GM19043 (cell line): ENCODE data around the gene PIK3C3.
"Not testable (repeated sequence)": the region's sequence is repeated elsewhere in the genome, so short reads cannot be mapped to it uniquely, and the experiment has no call there.

Experiments used
- ATAC-seq: cut with Tn5 transposase; IDR thresholded peaks from one replicate; pipeline ENCODE4 v1.9.1; 2021; ENCODE audit warnings: low read depth; ENCODE audit not compliant: unreplicated experiment

The PIK3C3 gene

DNA sequence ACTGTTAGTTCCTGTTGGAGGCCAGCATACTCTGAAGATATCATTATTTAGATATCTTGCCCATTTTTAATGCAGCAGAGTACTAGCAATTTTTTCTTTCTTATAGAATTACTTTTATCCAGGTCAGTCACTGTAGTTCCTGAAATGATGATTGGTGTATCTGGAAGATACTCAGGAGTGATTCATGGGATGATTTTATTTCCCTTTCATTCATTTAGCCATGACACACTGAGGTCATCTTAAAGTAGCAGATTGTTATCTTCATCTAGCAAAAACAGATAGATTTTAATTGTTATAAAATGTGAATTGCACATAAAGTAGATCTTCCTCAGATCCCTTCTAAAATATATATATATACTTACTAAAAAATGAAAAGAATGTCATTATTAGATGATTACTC, 109.1 kb downstream of the PIK3C3 start:
- ATAC-seq: no peak

DNA sequence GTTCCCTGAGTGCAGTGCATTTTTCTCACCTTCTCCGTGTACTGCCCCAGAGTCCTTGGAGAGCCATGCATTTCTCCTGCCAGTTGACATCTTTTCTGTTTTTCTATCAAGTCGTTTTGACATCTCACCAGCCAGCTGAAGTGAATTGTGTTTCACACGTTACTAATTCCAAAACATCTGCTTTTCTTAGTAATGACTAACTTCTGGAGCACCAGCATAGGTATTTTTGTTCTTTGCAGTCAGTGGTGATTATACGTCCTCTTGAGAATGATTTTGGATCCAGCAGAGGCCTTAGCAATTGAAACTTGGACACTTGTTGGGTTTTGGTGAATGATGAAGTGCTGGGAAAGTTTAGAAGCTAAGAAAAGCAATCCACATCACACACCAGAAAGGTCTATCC, 112.5 kb downstream of the PIK3C3 start:
- ATAC-seq: no peak

DNA sequence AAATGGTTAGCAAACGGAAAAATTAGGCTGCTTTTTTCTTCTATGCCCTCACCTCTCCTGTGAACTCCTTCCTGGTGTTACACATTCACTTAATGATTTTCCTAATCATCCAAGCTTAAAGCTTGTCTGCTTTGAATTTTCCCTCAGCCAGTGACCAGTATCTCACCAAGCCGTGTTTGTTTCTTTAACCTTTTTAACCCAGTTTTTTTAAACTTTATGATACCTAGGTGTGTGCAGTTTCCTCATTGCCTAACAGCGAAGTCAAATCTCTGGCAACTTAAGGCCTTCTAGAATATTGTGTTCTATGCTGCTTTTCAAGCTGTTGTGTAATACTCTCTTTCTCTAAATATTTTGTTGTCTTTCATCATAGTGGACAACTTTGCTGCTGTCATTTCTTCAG, 113.0 kb downstream of the PIK3C3 start:
- ATAC-seq: no peak

DNA sequence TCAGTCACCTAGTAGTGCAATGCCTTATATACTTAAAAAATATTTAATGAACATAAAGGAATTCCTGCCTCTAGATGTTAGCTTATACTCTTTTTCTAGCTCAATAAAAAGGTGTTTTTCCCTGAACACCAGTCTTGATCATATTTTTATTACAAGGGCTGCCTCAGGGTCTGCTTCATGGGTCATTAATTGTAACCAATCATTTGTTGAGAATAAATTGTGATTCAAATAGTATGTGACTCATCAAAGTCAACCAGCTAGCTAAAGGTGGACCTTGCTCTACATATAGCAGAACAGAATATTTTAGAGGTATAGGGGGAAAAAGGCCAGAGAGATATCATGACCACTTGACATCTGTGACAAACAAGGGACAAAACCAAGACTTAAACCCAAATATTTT, 114.0 kb downstream of the PIK3C3 start:
- ATAC-seq: no peak

DNA sequence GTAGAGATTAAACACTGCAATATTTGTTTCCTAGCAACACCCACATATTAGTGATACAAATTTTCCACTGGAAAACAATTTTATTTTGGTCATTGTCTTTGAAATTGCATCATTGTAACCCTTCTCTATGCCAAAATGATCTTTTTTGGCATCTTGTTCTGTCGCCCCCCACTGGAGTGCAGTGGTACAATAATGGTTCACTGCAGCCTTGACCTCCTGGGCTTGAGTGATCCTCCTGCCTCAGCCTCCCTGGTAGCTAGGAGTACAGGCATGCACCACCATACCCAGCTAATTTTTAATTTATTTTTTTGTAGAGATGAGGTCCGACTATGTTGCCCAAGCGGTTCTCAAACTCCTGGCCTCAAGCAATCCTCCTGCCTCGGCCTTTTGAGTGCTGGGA, 117.4 kb downstream of the PIK3C3 start:
- ATAC-seq: no peak

DNA sequence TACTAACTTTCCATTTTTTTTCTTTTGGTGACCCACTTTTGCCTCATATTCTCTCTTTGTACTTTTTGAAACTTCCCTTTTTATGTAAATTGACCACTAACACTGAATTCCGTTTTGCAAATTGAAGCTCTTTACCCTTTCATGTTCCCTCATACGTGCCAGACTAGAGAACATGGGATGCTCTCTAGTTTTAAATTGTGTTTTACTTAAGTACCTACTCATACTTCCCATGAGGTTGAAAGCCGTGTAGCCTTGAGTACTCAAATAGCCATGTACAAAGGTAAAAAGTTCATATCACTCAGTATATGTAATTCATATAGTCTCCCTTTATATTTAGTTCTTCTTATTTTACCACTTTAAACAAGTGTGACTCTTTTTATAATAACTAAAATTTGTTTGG, 119.7 kb downstream of the PIK3C3 start:
- no peak for ATAC-seq

DNA sequence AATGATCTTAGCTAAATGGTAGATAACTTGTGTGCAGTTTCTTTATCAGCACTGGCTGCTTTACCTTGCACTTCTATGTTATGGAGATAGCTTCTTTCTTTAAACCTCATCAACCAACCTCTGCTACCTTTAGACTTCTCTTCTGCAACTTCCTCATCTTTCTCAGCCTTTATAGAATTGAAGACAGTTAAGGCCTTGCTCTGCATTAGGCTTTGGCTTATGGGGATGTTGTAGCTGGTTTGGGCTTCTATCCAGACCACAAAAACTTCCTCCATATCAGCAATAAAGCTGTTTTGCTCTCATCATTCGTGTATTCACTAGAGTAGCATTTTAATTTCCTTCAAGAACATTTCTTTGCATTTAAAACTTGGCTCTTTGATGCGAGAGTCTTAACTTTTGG, 123.7 kb downstream of the PIK3C3 start:
- ATAC-seq: no peak

DNA sequence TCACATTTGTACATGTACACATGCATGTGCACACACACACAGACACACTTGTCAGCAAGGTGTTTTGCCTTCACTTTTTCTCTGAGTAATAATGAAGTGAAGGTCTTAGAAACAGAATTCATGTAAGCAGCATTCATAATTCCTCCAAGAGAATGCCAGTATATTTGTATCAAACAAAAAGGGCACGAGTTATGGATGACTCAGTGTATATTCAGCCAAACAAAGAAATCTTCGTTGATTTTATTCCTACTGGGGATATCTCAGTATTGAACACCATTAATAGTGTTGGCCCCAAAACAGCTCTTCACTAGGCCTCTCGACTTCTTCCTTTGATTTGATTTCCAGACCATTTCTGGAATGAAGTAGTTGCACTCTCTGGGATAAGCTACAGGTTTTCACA, 125.3 kb downstream of the PIK3C3 start:
- ATAC-seq: no peak

DNA sequence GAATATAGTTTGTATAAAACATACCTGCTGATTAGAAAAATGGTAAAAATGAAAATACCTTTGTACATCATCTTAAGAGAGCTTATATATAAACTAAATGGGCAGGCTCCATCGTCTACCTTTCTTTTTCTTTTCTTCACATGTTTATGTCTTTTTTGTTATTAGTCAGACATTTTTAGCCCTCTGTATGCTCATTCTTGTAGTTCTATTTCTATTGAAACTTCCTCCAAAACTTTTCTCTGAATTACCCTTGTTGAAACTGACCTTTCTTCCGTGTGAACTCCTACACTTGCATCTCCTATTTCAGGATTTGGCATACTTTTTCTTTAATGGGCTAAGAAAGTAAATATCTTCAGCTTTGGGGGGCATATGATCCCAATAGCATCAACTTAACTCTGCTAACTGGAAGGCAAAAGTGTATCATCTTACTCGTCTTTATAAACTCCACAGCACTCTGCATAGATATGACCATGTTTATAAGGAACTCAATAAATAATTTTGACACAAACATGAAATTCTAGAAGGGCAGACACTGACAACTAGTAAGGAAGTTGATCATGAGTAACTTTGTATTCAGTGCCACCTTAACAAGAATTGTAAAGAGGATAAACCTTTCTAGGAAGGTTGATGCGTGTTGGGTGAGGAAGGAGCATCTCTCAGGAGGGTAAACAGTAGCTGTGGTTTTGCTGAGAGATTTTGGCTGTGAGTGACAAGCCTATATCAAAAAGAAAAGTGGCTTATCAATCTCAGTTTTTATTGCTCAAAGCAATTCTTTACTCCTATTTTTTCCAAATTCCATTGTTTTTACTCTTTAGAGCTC, 127.6 kb downstream of the PIK3C3 start:
- ATAC-seq: no peak

DNA sequence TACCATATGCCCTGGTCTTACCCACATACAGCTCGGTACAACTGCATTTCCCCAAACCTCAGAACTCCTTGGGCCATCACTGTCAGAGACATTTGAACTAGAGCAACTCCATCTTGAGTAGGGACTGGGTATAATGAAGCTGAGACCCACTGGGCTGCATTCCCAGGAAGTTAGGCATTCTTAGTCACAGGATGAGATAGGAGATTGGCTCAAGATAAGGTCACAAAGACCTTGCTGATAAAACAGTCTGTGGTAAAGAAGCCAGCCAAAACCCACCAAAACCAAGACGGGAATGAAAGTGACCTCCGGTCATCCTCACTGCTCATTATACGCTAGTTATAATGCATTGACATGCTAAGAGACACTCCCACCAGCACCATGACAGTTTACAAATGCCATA, 131.3 kb downstream of the PIK3C3 start:
- ATAC-seq: no peak

DNA sequence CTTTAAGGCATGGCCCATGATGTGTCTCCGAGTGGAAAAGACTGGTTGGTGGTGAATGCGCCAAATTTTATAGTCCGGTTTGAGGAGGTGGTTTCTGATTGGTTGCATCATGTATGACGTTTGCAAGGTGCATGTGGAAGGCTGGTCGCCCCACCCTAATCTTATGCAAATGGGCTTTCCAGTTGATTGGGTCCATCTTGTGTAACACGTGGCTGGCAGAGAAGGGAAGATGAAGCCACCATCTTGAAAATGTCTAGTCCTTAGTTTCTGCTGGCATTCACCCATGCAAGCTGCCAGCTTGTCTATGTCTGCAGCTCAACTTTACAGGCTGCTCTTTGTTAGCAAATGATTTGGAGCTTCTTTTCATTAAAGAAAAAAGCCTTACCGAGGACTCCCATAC, 132.2 kb downstream of the PIK3C3 start:
- no peak for ATAC-seq

DNA sequence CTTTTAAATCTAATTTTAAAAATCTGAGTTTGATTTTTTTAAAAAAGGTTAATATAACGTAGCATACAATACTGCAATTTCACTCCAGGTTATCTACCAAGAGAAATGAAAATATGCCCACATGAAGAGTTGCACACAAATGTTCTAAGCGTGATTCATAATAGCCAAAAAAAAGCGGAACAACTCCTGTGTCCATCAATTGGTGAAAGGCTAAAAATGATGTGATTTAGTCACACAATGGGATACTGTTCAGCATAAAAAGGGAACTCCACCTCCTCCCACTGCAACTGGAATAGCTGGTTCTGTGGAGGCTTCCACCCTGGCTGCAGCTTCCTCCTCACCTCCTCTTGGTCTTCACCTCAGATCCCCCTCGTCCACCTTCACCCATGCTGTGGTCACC, 132.8 kb downstream of the PIK3C3 start:
- no peak for ATAC-seq

DNA sequence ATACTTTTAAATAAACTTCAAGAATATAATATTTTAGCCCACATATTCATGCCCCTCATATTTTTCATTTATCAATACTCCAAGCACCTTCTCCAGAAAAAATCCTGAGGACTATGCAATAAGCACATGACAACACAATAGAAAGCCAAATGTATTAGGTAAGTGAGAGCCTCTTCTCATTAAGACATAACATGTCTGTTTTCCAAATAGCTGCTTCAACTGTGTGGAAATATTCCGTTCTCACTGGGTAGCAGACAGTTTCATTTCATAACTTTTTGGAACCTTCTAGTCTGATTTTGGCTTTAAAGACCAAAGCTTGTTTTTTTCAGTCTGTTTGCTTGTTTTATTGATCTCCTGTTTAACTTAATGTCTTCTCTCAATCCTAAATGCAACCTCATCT, 137.8 kb downstream of the PIK3C3 start:
- ATAC-seq: no peak

DNA sequence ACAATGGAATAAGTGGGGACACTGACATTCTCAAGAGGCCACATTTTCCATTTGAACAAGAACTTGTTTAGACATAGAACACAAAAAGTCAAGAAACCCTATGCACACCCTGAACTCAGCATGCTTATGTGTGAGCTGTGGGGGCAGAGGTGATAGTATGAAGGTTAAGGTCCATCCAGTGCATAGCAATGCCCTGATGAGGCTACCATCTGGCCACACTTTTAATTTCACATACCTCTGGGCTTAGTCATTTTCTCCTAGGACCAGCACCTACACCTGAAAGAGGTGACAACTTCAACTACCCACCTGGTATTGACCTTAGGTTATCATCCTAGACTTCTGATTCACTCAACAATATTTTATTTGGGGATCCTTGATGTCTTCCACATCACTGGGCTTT, 139.8 kb downstream of the PIK3C3 start:
- no peak for ATAC-seq

DNA sequence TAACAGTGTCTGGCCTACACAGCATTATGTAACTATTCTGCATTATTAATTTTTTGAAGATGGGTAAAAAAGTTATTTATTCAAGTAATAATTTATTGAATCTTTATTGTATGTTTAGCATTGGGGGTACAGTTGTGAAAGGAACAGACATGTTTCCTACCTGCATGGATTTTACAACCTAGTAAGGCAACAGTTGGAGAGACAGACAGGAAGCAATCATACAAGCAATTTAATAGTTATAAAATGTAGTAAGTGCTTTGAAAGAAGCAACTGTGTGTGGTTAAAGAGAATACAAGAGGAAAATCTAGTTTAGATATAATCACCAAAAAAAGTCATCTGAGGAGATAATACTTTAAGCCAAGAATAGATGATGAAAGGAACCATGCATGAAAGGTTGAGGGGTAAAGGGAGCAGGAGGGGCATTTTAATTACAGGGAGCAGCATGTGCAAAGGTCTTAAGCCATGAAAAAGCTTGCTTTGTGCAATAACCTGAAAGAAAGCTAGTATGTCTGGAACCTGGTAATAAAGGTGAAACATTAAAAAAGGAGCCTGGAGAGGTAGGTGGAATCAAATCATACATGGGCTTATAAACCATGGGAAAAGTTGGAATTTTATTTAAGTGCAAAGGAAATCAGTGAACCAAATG, 140.8 kb downstream of the PIK3C3 start:
- no peak for ATAC-seq

DNA sequence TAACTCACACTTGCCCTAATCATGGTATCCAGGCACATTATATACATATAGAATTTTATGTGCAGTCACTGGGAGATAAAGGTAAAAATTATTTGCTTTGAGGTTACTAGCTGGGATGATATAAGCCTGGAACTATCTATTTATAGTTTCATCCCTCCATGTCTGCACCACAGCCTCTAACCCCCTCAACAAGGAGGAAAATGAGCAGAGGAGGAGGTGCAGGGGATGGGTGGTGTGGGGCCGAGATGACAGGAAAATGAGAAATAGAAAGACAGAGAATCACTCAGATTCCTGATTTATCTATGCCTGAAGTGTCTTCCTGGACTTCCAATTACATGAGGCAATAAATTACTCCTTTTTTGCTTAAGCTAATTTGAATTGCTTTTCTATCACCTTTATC, 145.2 kb downstream of the PIK3C3 start:
- no peak for ATAC-seq

DNA sequence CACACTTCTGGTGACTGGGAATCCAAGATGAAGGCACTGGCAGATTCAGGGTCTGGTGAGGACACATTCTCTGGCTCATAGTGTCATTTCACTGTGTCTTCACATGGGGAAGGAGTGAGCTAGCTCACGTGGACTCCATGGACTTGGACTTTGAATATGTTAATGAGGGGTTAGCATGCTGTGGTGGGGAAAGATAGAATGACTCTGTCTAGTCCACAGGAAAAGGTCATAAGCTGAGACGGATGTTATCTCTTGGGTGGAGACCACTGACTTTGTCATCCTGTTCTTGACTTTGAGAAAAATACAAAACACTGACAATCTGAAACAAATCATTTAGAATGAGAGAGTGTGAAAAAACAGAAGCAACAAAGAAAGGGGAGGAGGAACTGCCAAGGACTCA, 145.9 kb downstream of the PIK3C3 start:
- no peak for ATAC-seq

DNA sequence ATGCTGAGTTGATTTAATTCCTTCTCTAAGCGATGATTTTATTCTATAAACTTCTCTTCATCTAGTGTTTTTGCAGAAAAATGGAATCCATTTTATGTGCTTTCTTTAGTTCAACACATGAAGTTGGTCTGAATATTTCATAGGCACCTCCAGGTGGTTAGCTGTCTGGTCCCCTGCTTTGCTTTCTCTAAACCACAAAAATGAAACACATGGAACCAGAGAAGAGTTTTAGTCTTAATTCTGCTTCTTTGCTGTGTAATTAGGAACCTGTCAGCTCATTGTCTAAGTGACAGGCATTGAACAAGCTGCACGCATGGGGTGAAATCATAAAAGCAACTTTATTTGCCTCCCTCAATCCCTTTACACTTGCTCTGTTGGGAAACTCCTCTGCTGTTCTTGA, 150.4 kb downstream of the PIK3C3 start:
- no peak for ATAC-seq

DNA sequence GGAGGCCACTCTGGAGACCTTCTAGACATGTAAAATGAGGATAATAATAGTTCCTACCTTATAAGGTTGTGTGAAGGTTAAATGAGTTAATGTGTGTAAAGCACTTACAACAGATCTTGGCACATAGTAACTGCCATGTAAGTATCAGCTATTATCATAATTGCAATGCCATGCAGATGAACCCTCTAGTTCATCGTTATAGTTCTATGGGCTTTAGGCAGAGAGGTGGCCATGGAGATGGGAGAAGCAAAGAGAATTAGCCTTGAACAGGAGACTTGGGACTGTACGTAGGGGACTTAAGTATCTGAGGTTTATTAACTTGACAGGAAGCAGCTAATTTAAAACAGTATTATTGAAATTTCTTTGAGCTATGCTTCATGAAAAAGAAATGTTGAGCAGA, 151.8 kb downstream of the PIK3C3 start:
- no peak for ATAC-seq

DNA sequence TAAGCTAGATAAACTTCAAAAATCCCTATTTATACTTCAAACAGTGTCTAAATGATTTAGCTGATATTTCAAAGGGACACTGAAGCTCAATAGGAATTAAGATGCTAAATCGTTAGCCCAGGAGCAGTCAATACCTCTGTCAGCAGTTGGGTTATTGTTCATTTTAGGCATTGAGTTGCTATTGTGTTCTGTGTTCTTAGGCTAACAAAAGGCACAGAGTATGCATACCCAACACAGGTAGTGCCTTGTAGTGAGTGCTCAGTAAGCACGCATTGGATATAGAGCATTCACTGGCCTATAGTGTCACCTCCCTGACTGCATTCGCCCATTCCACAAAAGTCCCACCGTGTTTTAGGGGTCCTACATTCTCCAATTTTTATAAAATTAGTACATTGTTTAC, 152.3 kb downstream of the PIK3C3 start:
- no peak for ATAC-seq

DNA sequence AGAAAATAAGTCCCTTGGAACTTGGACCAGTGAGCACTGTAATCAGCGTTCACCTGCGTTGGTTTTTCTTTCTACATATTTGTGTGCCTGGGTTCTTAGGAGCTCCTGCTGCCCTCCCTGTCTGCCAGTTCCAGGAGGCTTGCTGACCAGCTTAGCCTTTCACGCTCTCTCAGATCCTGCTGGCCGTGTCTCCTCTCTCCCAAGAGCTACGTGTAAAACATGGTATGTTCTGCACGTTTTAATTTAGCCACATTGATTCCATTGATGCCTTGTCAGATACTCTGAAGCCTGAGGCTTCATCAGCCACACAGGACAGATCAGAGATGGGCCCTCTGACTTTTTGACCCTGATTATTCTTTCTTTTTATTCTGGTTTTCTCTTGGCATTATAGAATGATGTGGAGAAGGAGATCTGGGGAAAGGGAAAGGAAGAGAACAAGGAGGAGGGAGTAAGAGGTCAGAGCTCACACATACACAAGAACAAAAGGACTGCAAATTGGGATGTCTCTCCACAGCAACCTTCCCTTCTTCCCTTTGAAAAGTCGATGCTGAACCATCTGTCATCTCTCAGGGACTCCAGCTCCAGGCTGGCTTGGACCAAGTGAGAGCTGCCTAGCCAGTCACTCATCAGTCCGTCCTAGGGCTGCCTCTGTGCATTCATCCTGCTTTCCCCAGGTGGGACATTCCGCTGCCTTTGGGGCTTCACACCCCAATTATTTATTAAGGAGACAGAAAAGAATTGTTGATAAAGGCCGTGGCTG, 152.8 kb downstream of the PIK3C3 start:
- no peak for ATAC-seq

DNA sequence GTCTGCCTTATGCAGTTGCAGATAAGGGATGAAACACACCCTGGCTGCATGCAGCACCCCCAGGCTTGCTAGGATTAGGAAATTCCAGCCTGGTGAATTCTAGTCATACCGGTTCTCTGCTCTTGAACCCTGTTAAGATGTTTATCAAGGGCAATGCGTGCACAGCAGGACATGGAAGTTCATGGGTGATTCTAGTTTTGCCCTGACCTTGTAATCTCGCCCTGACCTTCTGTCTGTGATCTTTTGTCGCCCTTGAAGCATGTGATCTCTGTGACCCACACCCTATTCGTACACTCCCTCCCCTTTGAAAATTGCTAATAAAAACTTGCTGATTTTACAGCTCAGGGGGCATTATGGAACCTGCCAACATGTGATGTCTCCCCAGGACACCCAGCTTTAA, 157.1 kb downstream of the PIK3C3 start:
- not testable (repeated sequence) for ATAC-seq
